Liver (tissue), 9 donors: ENCODE results near the gene MTMR12. TPM values are rescaled to one million over a fixed set of nuclear protein-coding genes. Genes with fewer than 3 reads are reported as not detected.
A peak's percentile ranks its signal among the peaks of the same experiment; 100 is the strongest.

ENCODE experiments used
- DNase-seq: peaks from one replicate; pipeline ENCODE4 v3.0.0-alpha.2; 2017; ENCODE audit warnings: low spot score
- H3K27ac ChIP-seq, 2 donors: one replicate each; pipeline ENCODE4 v1.7.0; 2013; ENCODE audit warnings: inconsistent platforms in 2 of 2, low read length in 2 of 2, control low read depth in 1 of 2, low read depth in 1 of 2, mild to moderate bottlenecking in 1 of 2
- H3K27me3 ChIP-seq, 4 donors: one replicate each; pipeline versions ENCODE4 v1.6.1 to v1.7.0; 2013; ENCODE audit warnings: low read length in 3 of 4, inconsistent platforms in 1 of 4, mild to moderate bottlenecking in 1 of 4, moderate library complexity in 1 of 4; ENCODE audit not compliant: control insufficient read depth in 4 of 4, insufficient read depth in 4 of 4
- H3K36me3 ChIP-seq, 4 donors: one replicate each; pipeline versions ENCODE4 v1.6.1 to v1.7.0; 2013; ENCODE audit warnings: low read length in 3 of 4, mild to moderate bottlenecking in 3 of 4, low read depth in 1 of 4, moderate library complexity in 1 of 4; ENCODE audit not compliant: control insufficient read depth in 4 of 4, insufficient read depth in 3 of 4
- H3K4me1 ChIP-seq, 4 donors: one replicate each; pipeline versions ENCODE4 v1.6.1 to v1.7.0; 2013; ENCODE audit warnings: low read length in 3 of 4, mild to moderate bottlenecking in 3 of 4, moderate library complexity in 1 of 4; ENCODE audit not compliant: control insufficient read depth in 4 of 4, insufficient read depth in 4 of 4
- H3K4me3 ChIP-seq, 3 donors: one replicate each; pipeline versions ENCODE4 v1.6.1 to v1.7.0; 2013; ENCODE audit warnings: low read length in 3 of 3, control low read depth in 1 of 3, low read depth in 1 of 3, mild to moderate bottlenecking in 1 of 3
- H3K9ac ChIP-seq, 2 donors: one replicate each; pipeline ENCODE4 v1.7.0; 2013; ENCODE audit warnings: low read length in 2 of 2, mild to moderate bottlenecking in 2 of 2, moderate library complexity in 2 of 2, control low read depth in 1 of 2, low read depth in 1 of 2
- H3K9me3 ChIP-seq, 4 donors: one replicate each; pipeline versions ENCODE4 v1.6.1 to v1.7.0; 2013; ENCODE audit warnings: low read length in 3 of 4; ENCODE audit not compliant: control insufficient read depth in 4 of 4
- EGR1 ChIP-seq, 2 donors: IDR thresholded peaks; 2 replicates each; pipeline ENCODE4 v1.6.1; 2016 to 2018; ENCODE audit warnings: antibody characterized with exemption in 2 of 2, low read depth in 2 of 2
- FOXA1 ChIP-seq: IDR thresholded peaks from 2 replicates; pipeline ENCODE4 v1.6.1; 2016; ENCODE audit warnings: antibody characterized with exemption
- FOXA2 ChIP-seq: IDR thresholded peaks from 2 replicates; pipeline ENCODE4 v1.6.1; 2016; ENCODE audit warnings: antibody characterized with exemption
- GABPA ChIP-seq, 2 donors: IDR thresholded peaks in 1 of 2; conservative IDR thresholded peaks in 1 of 2; 2 replicates each; pipeline ENCODE4 v1.6.1; 2016; ENCODE audit warnings: antibody characterized with exemption in 2 of 2, mild to moderate bottlenecking in 1 of 2, moderate library complexity in 1 of 2
- HNF4A ChIP-seq, 2 donors: conservative IDR thresholded peaks; 2 replicates each; pipeline ENCODE4 v1.6.1; 2016; ENCODE audit warnings: antibody characterized with exemption in 2 of 2, mild to moderate bottlenecking in 2 of 2
- HNF4G ChIP-seq: IDR thresholded peaks from 2 replicates; pipeline ENCODE4 v1.6.1; 2016; ENCODE audit warnings: antibody characterized with exemption
- JUND ChIP-seq, 2 donors: IDR thresholded peaks; 2 replicates each; pipeline ENCODE4 v1.6.1; 2016; ENCODE audit warnings: antibody characterized with exemption in 2 of 2
- NR2F2 ChIP-seq: IDR thresholded peaks from 2 replicates; pipeline ENCODE4 v1.6.1; 2016; ENCODE audit warnings: antibody characterized with exemption
- RAD21 ChIP-seq, 2 donors: IDR thresholded peaks; 2 replicates each; pipeline ENCODE4 v1.6.1; 2016; ENCODE audit warnings: antibody characterized with exemption in 2 of 2, mild to moderate bottlenecking in 2 of 2
- RXRA ChIP-seq, 2 donors: IDR thresholded peaks; 2 replicates each; pipeline ENCODE4 v1.6.1; 2017 to 2018; ENCODE audit warnings: antibody characterized with exemption in 2 of 2, mild to moderate bottlenecking in 1 of 2
- SP1 ChIP-seq: IDR thresholded peaks from 2 replicates; pipeline ENCODE4 v1.6.1; 2018; ENCODE audit warnings: antibody characterized with exemption, mild to moderate bottlenecking
- TAF1 ChIP-seq: conservative IDR thresholded peaks from 2 replicates; pipeline ENCODE4 v1.6.1; 2016; ENCODE audit warnings: antibody characterized with exemption, mild to moderate bottlenecking
- YY1 ChIP-seq: IDR thresholded peaks from 2 replicates; pipeline ENCODE4 v1.6.1; 2016; ENCODE audit warnings: antibody characterized with exemption, mild to moderate bottlenecking
- WGBS: extraction: QIAGEN DNeasy Blood & Tissue Kit; methylation state at CpG from one replicate; pipeline ENCODE4 v1.1.7; 2013; 5-methylcytosine and 5-hydroxymethylcytosine counted together
- polyA plus RNA-seq, 2 donors: library from polyadenylated mRNA; stranded (reverse) in 1 of 2; unstranded in 1 of 2; fragments of 200-250 nt in 1 of 2; fragments of >200 nt in 1 of 2; fragmentation: Nextera tagmentation in 1 of 2; extraction: Ambion mirVana in 1 of 2; gene quantifications; one replicate each; pipeline versions ENCODE4 v1.2.1 to v1.2.3, GENCODE V29; 2013 to 2015
- total RNA-seq, 2 donors: library from RNA; depleted of rRNA; stranded (reverse); fragments of >200 nt; gene quantifications; one replicate each; pipeline ENCODE4 v1.2.3, GENCODE V29; 2014
- TF ChIP-seq, protein P1 (sequence below): IDR thresholded peaks from 2 replicates; pipeline ENCODE4 v1.6.1; 2016; ENCODE audit warnings: antibody characterized with exemption
- TF ChIP-seq, protein P2 (sequence below): IDR thresholded peaks from 2 replicates; pipeline ENCODE4 v1.6.1; 2016; ENCODE audit warnings: antibody characterized with exemption, mild to moderate bottlenecking
- TF ChIP-seq, protein P3 (sequence below): IDR thresholded peaks from 2 replicates; pipeline ENCODE4 v1.6.1; 2016; ENCODE audit warnings: antibody characterized with exemption
- TF ChIP-seq, protein P4 (sequence below): fragments of 150-350 bp; IDR thresholded peaks from 2 replicates; pipeline ENCODE4 v1.5.1; 2017; ENCODE audit warnings: improper control_type of control experiment, low read depth, low read length; ENCODE audit not compliant: missing input control
- TF ChIP-seq, protein P5 (sequence below): IDR thresholded peaks from 2 replicates; pipeline ENCODE4 v1.6.1; 2016; ENCODE audit warnings: antibody characterized with exemption
- donor health status: healthy.
- donor health status: healthy.
- donor health status: healthy.
- donor health status: healthy.
- donor health status: healthy.

Gene MTMR12
- total and polyA plus RNA-seq, 4 donors = 4.4 to 28.7 (median 15.8) TPM

DNA sequence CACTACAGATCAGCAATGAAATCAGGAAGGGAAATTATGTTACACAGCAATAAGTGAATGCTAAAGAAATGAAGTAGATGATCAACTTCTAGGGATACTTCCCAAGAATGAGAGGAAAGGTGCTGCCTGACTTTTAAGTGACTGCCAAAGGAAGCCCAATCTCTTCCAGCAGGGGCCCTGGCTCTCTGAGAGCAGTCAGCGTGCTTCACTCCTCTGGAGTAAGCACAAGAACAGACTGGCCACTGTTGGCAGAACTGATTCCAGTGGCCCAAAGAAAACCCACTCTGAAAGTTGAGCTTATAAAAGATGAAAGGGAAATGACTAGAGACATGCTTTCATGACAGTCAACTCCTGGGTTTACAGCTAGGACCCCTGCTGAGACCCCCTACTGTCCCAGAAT is 41.8 kb downstream of the MTMR12 start:
- no peak for DNase-seq
- peaks cover 6 to 20% (median 11%) of the 10 kb centered on the region in 4 donors for H3K4me1 ChIP-seq
- H3K9ac ChIP-seq = no peak overlapping the region
- no peak overlapping the region for H3K4me3 ChIP-seq
- WGBS = 83% methylated on average over 1 of the region's 1 CpG
- H3K27me3 ChIP-seq = no peaks in the 10 kb centered on the region
- TF ChIP-seq, protein P1, sequence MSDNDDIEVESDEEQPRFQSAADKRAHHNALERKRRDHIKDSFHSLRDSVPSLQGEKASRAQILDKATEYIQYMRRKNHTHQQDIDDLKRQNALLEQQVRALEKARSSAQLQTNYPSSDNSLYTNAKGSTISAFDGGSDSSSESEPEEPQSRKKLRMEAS = no peak
- TF ChIP-seq, protein P2, sequence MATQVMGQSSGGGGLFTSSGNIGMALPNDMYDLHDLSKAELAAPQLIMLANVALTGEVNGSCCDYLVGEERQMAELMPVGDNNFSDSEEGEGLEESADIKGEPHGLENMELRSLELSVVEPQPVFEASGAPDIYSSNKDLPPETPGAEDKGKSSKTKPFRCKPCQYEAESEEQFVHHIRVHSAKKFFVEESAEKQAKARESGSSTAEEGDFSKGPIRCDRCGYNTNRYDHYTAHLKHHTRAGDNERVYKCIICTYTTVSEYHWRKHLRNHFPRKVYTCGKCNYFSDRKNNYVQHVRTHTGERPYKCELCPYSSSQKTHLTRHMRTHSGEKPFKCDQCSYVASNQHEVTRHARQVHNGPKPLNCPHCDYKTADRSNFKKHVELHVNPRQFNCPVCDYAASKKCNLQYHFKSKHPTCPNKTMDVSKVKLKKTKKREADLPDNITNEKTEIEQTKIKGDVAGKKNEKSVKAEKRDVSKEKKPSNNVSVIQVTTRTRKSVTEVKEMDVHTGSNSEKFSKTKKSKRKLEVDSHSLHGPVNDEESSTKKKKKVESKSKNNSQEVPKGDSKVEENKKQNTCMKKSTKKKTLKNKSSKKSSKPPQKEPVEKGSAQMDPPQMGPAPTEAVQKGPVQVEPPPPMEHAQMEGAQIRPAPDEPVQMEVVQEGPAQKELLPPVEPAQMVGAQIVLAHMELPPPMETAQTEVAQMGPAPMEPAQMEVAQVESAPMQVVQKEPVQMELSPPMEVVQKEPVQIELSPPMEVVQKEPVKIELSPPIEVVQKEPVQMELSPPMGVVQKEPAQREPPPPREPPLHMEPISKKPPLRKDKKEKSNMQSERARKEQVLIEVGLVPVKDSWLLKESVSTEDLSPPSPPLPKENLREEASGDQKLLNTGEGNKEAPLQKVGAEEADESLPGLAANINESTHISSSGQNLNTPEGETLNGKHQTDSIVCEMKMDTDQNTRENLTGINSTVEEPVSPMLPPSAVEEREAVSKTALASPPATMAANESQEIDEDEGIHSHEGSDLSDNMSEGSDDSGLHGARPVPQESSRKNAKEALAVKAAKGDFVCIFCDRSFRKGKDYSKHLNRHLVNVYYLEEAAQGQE = no peak
- no peak for TF ChIP-seq YY1
- no peak for TF ChIP-seq TAF1
- no peak for TF ChIP-seq SP1
- no peak for TF ChIP-seq EGR1 (IDR thresholded peaks at IDR 0.05; ENCODE audit: low read depth in 2 of 2)
- TF ChIP-seq GABPA (IDR thresholded peaks at IDR 0.05 in 1 of 2, conservative IDR thresholded peaks at IDR 0.05 in 1 of 2) = no peak
- H3K27ac ChIP-seq = peak overlapping the region in 1 of 2 donors; percentile 11
- peaks cover 11 to 30% (median 21%) of the 10 kb centered on the region in 4 donors for H3K36me3 ChIP-seq
- no peaks in the 10 kb centered on the region for H3K9me3 ChIP-seq

DNA sequence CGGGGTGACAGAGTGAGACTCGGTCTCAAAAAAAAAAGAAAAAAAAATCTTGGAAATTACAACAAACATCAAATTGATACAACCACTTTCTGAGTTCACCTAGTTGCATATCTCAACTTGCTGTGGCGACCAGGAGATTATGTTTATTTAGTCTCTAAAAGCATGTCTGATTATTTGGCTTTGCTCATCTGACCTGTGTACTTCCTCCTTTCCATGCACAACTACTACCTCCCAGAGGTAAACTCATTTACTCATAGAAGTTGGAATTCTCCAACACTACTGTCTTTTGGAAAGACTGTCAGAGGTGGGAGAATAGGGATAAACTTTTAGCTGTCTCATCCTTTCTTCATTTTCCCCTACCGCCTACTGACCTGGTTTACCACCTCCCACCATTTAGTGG is 42.6 kb downstream of the MTMR12 start:
- Histone ChIP-seq H3K4me1 (peaks cover 6 to 28% (median 17%) of the 10 kb centered on the region in 4 donors), H3K9me3 (no peaks in the 10 kb centered on the region), H3K27me3 (no peaks in the 10 kb centered on the region), H3K27ac (peak overlapping the region in 1 of 2 donors; percentile 35), H3K4me3 (no peak overlapping the region), H3K36me3 (peaks cover 11 to 33% (median 22%) of the 10 kb centered on the region in 4 donors), H3K9ac (no peak overlapping the region)
- TF ChIP-seq, protein P3, sequence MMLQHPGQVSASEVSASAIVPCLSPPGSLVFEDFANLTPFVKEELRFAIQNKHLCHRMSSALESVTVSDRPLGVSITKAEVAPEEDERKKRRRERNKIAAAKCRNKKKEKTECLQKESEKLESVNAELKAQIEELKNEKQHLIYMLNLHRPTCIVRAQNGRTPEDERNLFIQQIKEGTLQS = no peak
- TF ChIP-seq YY1 (peak; percentile 23), HNF4A (conservative IDR thresholded peaks at IDR 0.05) (peak in 1 of 2 donors; percentile 54), FOXA1 (no peak), RAD21 (IDR thresholded peaks at IDR 0.05) (peak; percentile 7 to 53), JUND (IDR thresholded peaks at IDR 0.05) (no peak), TAF1 (no peak), NR2F2 (no peak), HNF4G (no peak), FOXA2 (no peak), RXRA (IDR thresholded peaks at IDR 0.05) (peak in 1 of 2 donors; percentile 33)
- TF ChIP-seq, protein P4, sequence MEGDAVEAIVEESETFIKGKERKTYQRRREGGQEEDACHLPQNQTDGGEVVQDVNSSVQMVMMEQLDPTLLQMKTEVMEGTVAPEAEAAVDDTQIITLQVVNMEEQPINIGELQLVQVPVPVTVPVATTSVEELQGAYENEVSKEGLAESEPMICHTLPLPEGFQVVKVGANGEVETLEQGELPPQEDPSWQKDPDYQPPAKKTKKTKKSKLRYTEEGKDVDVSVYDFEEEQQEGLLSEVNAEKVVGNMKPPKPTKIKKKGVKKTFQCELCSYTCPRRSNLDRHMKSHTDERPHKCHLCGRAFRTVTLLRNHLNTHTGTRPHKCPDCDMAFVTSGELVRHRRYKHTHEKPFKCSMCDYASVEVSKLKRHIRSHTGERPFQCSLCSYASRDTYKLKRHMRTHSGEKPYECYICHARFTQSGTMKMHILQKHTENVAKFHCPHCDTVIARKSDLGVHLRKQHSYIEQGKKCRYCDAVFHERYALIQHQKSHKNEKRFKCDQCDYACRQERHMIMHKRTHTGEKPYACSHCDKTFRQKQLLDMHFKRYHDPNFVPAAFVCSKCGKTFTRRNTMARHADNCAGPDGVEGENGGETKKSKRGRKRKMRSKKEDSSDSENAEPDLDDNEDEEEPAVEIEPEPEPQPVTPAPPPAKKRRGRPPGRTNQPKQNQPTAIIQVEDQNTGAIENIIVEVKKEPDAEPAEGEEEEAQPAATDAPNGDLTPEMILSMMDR = no peak
- TF ChIP-seq, protein P1 = peak; percentile 15
- TF ChIP-seq, protein P5, sequence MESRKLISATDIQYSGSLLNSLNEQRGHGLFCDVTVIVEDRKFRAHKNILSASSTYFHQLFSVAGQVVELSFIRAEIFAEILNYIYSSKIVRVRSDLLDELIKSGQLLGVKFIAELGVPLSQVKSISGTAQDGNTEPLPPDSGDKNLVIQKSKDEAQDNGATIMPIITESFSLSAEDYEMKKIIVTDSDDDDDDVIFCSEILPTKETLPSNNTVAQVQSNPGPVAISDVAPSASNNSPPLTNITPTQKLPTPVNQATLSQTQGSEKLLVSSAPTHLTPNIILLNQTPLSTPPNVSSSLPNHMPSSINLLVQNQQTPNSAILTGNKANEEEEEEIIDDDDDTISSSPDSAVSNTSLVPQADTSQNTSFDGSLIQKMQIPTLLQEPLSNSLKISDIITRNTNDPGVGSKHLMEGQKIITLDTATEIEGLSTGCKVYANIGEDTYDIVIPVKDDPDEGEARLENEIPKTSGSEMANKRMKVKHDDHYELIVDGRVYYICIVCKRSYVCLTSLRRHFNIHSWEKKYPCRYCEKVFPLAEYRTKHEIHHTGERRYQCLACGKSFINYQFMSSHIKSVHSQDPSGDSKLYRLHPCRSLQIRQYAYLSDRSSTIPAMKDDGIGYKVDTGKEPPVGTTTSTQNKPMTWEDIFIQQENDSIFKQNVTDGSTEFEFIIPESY = no peak
- WGBS = 52% methylated on average over 4 of the region's 4 CpGs
- no peak for DNase-seq
